Measurements from ENCODE around the gene GCC2. TPM values are rescaled to one million over a fixed set of nuclear protein-coding genes. Genes with fewer than 3 reads are reported as not detected.

The GCC2 gene
- total RNA-seq, 1 donor from 2014 or later: 64.9 TPM

DNA sequence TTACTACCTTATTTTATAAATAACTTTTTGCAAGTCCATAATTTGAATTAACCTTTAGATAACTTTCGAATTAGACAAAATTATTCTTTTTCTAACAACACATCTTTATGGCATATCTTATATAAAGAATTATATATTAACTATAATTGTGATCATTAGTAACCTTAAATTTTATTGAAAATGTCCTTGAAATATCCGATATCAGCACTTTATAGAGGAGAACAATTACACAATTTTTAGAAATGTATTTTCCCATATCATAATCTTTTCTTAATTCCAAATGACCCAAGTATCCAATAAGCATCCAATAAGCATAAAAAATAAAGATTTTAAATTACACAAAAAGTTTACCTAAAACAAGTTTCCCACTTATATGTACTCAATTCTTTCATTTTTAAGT lies 7.3 kb upstream of the GCC2 start:
- no peak for TF ChIP-seq CTCF (IDR thresholded peaks at IDR 0.05; ENCODE audit: unreplicated experiment)
- H3K9me3 Mint-ChIP-seq (ENCODE audit: unreplicated experiment): peaks cover 3% of the 10 kb centered on the region
- peaks cover 44% of the 10 kb centered on the region for H3K4me1 Mint-ChIP-seq (ENCODE audit: unreplicated experiment)
- H3K27me3 Mint-ChIP-seq (ENCODE audit: unreplicated experiment): peaks cover 1% of the 10 kb centered on the region
- peak overlapping the region; percentile 59 for H3K27ac Mint-ChIP-seq (ENCODE audit: unreplicated experiment)
- peaks cover 13% of the 10 kb centered on the region for H3K36me3 Mint-ChIP-seq (ENCODE audit: low read depth, unreplicated experiment)
- peak overlapping the region; percentile 90 for H3K4me3 Mint-ChIP-seq (ENCODE audit: unreplicated experiment)
- no peak for DNase-seq (ENCODE audit: low spot score)

DNA sequence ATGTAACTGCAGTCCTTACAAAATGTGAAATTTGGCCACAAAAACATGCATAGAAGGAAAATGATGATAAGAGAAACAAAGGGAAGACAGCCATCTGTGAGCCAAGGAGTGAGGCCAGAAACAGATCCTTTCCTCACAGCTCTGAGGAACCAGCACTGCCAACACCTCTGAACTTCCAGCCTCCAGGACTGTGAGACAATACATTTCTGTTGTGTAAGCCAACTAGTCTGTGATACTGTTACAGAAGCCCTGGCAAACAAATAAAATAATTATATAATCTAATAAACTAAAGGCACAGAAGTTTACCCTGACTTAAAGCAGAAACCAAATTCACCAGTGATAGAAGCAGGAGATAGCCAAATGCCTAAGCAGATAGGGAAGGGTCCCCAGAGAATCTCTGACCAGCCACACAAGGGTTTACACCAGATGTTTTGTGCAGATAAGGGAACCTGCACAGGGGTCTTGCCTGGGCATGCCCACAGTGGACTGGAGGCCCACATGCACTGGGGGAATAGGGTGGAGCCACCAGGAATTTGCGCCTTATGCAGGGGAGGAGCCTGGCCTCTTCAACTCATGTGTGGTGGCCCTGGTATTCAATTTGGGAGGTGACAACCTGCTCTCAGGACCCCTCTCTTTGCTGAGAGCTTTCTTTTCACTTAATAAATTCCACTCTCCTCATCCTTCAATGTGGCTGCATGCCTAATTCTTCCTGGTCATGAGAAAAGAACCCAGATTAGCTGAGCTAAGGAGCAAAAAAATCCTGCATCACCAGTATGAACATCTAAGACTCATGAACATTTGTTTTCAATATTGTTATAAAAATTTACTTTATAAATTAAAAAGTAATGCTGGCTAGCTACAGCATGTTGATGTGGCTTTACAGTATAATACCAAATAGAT lies 3.8 kb upstream of the GCC2 start:
- H3K27ac Mint-ChIP-seq (ENCODE audit: unreplicated experiment): peak overlapping the region; percentile 97
- DNase-seq (ENCODE audit: low spot score): peak; percentile 61
- peaks cover 12% of the 10 kb centered on the region for H3K36me3 Mint-ChIP-seq (ENCODE audit: low read depth, unreplicated experiment)
- H3K4me3 Mint-ChIP-seq (ENCODE audit: unreplicated experiment): peak overlapping the region; percentile 90
- peaks cover 16% of the 10 kb centered on the region for H3K27me3 Mint-ChIP-seq (ENCODE audit: unreplicated experiment)
- H3K4me1 Mint-ChIP-seq (ENCODE audit: unreplicated experiment): peaks cover 53% of the 10 kb centered on the region
- no peaks in the 10 kb centered on the region for H3K9me3 Mint-ChIP-seq (ENCODE audit: unreplicated experiment)
- no peak for TF ChIP-seq CTCF (IDR thresholded peaks at IDR 0.05; ENCODE audit: unreplicated experiment)

DNA sequence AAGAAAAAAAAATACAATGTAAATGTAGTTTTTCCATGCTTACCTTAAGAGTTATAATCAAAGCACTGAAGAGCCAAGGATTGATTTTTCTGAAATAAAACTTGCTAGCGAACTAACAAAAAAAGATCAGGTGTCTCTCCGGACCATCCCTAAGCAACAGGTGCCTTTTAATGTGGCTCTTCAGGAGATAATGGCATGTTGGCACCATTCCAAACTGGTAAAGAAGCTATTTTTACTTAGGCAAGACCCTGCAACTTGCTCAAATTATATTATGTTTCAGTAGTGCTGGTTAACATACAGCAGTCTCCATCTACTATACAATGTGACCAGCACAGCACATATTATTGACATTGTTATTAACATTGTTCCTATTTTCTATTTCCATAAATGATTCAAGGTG lies 2.3 kb upstream of the GCC2 start:
- no peak overlapping the region for H3K4me3 Mint-ChIP-seq (ENCODE audit: unreplicated experiment)
- TF ChIP-seq CTCF (IDR thresholded peaks at IDR 0.05; ENCODE audit: unreplicated experiment): no peak
- H3K27ac Mint-ChIP-seq (ENCODE audit: unreplicated experiment): no peak overlapping the region
- peaks cover 50% of the 10 kb centered on the region for H3K4me1 Mint-ChIP-seq (ENCODE audit: unreplicated experiment)
- H3K36me3 Mint-ChIP-seq (ENCODE audit: low read depth, unreplicated experiment): peaks cover 12% of the 10 kb centered on the region
- H3K9me3 Mint-ChIP-seq (ENCODE audit: unreplicated experiment): no peaks in the 10 kb centered on the region
- no peak for DNase-seq (ENCODE audit: low spot score)
- peaks cover 16% of the 10 kb centered on the region for H3K27me3 Mint-ChIP-seq (ENCODE audit: unreplicated experiment)

DNA sequence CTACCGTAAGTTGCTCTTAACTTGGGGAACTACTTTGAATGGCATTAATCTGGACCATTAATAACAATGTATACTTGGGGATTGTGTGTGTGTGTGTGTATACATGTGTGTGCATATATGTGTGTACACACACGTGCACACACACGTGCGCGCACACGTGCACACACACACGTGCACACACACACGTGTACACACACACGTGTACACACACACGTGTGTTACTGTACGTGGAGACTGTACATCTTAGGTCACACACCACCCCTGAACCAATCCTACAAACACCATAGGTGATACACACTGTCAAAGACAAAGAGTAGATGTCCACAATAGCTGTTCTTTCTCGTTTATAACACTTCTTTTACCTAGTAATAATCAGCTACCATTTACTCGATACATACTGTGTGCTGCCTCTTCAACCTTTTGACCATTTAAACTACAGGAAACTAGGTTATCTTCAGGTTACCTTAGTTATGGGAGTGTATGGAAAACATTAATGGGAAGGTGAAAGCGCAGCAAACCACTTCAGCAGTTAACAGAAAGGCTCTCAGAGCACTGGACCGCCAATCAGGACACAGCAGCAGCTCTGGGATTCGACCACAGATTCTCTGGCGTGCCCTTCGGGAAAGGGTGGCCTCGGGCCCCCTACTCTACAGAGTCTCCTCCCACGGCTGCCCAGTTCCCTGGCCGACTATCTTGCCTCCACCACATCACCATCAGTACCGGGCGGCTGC lies 894 bp upstream of the GCC2 start:
- H3K4me1 Mint-ChIP-seq (ENCODE audit: unreplicated experiment): peaks cover 52% of the 10 kb centered on the region
- H3K36me3 Mint-ChIP-seq (ENCODE audit: low read depth, unreplicated experiment): peaks cover 18% of the 10 kb centered on the region
- no peak for TF ChIP-seq CTCF (IDR thresholded peaks at IDR 0.05; ENCODE audit: unreplicated experiment)
- peak overlapping the region; percentile 100 for H3K27ac Mint-ChIP-seq (ENCODE audit: unreplicated experiment)
- no peaks in the 10 kb centered on the region for H3K9me3 Mint-ChIP-seq (ENCODE audit: unreplicated experiment)
- H3K27me3 Mint-ChIP-seq (ENCODE audit: unreplicated experiment): peaks cover 18% of the 10 kb centered on the region
- no peak for DNase-seq (ENCODE audit: low spot score)
- peak overlapping the region; percentile 100 for H3K4me3 Mint-ChIP-seq (ENCODE audit: unreplicated experiment)
